GM10248 (cell line): ENCODE measurements around the gene PDS5B.

Experiments
- CTCF ChIA-PET: fragments of 300-600 bp; sonication (Branson Sonifier 250); formaldehyde crosslinking; extraction: SDS; loops from one replicate; lab custom pipeline; 2021; ENCODE audit warnings: antibody characterized with exemption; lab: Yijun Ruan, JAX
- POLR2A ChIA-PET: fragments of 350-650 bp; sonication (Branson Sonifier 250); formaldehyde crosslinking; extraction: SDS; loops from one replicate; lab custom pipeline; 2020; ENCODE audit warnings: antibody characterized with exemption; lab: Yijun Ruan, JAX
- DNase-seq: peaks from one replicate; pipeline ENCODE4 v3.0.0; 2012; ENCODE audit errors: extremely low spot score
- TF ChIP-seq, protein P1 (sequence below): IDR thresholded peaks from 2 replicates; pipeline ENCODE4 v1.5.1; 2012; ENCODE audit warnings: mild to moderate bottlenecking, low read depth; ENCODE audit errors: extremely low read depth, missing control alignments, control extremely low read depth

PDS5B gene

DNA sequence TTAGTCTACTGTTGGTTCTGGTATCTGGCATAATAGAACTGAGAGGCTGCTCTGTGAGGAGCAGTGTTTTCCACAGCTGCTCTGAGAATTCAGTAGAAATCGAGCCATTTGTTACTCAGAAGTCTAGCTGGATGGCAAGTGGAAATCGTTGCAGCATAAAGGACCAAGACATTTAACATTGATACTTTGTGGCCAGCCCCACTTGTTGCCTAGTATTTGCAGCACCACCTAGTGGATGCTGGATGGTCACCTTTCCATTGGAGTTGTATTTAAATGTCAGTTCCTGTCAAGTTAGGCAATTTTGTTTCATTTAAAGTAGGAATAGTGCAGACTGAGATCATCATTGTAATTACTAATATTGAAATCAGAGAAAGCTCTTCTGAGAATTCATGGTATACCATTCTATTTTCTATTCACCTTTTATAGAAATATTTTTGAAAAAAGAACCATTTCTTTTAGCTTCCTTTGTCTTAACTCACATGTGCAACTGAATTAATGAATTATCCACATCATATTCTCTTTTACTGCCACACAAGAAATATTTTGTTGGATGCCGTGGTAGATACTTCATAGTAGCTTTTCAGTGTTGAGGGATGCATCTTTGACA lies 64.6 kb downstream of the PDS5B start:
- TF ChIP-seq, protein P1, sequence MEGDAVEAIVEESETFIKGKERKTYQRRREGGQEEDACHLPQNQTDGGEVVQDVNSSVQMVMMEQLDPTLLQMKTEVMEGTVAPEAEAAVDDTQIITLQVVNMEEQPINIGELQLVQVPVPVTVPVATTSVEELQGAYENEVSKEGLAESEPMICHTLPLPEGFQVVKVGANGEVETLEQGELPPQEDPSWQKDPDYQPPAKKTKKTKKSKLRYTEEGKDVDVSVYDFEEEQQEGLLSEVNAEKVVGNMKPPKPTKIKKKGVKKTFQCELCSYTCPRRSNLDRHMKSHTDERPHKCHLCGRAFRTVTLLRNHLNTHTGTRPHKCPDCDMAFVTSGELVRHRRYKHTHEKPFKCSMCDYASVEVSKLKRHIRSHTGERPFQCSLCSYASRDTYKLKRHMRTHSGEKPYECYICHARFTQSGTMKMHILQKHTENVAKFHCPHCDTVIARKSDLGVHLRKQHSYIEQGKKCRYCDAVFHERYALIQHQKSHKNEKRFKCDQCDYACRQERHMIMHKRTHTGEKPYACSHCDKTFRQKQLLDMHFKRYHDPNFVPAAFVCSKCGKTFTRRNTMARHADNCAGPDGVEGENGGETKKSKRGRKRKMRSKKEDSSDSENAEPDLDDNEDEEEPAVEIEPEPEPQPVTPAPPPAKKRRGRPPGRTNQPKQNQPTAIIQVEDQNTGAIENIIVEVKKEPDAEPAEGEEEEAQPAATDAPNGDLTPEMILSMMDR = peak; percentile 83
- POLR2A ChIA-PET = no interaction called here
- peak; percentile 46 for DNase-seq
- CTCF ChIA-PET = interaction anchor here (0.5 to 8.8 kb wide), 35 partner anchors 10 to 1031 kb away, joined by 3 to 82 read pairs (median 3); partner anchors contain the start of gene PDS5B

DNA sequence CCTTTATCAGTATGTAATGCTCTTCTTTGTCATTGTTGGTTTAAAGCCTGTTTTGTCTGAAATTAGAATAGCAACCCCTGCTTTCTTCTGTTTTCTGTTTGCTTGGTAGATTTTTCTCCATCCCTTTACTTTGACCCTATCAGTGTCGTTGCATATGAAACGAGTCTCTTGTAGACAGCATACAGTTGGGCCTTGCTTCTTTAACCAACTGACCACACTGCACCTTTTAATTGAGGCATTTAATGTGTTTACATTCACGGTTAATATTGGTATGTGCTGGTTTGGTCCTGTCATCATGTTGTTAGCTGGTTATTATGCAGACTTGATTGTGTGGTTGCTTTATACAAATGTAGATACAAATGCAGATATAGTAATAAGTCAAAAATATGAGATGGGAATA lies 71.1 kb downstream of the PDS5B start:
- DNase-seq = no peak
- ChIA-PET CTCF (interaction anchor here (1.2 to 4.7 kb wide), 4 partner anchors 12 to 254 kb away, joined by 4 to 30 read pairs (median 4); partner anchors contain the start of gene PDS5B), POLR2A (no interaction called here)
- TF ChIP-seq, protein P1 = no peak

GRCh38 chr13:32659736-32660135 lies 73.5 kb downstream of the PDS5B start:
- ChIA-PET CTCF (interaction anchor here (1.2 to 4.7 kb wide), 6 partner anchors 9 to 74 kb away, joined by 3 to 60 read pairs (median 8); partner anchors contain the start of gene PDS5B), POLR2A (no interaction called here)
- DNase-seq = no peak
- TF ChIP-seq, protein P1 = no peak

DNA sequence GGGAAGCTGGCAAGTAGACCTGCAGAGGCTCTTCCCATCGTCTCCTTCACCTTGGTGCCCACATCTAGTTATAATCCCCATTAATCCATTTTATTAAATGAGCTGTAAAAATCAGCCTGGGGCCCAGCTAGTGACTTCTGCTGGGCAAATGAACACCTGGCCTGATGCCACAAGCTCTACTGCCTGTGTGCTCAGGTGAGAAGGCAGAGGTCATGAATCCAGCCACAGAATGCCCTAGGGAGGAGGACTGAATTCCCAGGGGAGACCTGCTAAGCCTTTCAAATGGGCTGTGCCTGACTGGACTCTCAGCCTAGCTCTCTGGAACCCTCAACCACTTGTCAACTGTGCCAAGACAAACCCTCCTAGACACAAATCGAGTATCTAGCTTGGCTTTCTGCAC lies 74.0 kb downstream of the PDS5B start:
- no peak for DNase-seq
- TF ChIP-seq, protein P1 = no peak

GRCh38 chr13:32661685-32662084 lies 75.4 kb downstream of the PDS5B start:
- DNase-seq = no peak
- POLR2A ChIA-PET = no interaction called here
- CTCF ChIA-PET = interaction anchor here (0.9 to 4.7 kb wide), 5 partner anchors 7 to 76 kb away, joined by 3 to 60 read pairs (median 10); partner anchors contain the start of gene PDS5B
- TF ChIP-seq, protein P1 = no peak

More for the DNA sequence above, 74.0 kb downstream of the PDS5B start:
- CTCF ChIA-PET = interaction anchor here (0.7 to 4.7 kb wide), 6 partner anchors 9 to 75 kb away, joined by 3 to 60 read pairs (median 8); partner anchors contain the start of gene PDS5B
- POLR2A ChIA-PET = no interaction called here

- CTCF ChIA-PET = interaction anchor here (1.2 to 7.5 kb wide), 2 partner anchors 12 to 879 kb away, joined by 3 to 82 read pairs; no protein-coding TSS in a partner anchor
- POLR2A ChIA-PET = no interaction called here
- DNase-seq = no peak
- TF ChIP-seq, protein P1 = no peak
Measured at GRCh38 chr13:32663660-32664059, 77.4 kb downstream of the PDS5B start.
